Central memory CD8-positive, alpha-beta T cell (primary cell): ENCODE results near the gene EFCC1.

Experiments used
- ATAC-seq: fragments of 150-1000 bp; cut with Tn5 transposase; replicated peaks from 2 replicates; pipeline ENCODE4 v1.10.0; 2022; ENCODE audit warnings: mild to moderate bottlenecking, moderate FRiP score, moderate number of reproducible peaks; ENCODE audit not compliant: poor library complexity, severe bottlenecking; ENCODE audit errors: extremely low read depth
- DNase-seq, 2 donors: peaks; one replicate each; pipeline ENCODE4 v3.0.0; 2021; ENCODE audit warnings: low spot score in 2 of 2
- H3K27ac Mint-ChIP-seq: one replicate; pipeline ENCODE4 v1.8.0; 2022; ENCODE audit warnings: low read depth, mild to moderate bottlenecking, moderate library complexity, mixed read lengths
- H3K27me3 Mint-ChIP-seq: one replicate; pipeline ENCODE4 v1.8.0; 2022; ENCODE audit warnings: mixed read lengths
- H3K36me3 Mint-ChIP-seq: one replicate; pipeline ENCODE4 v1.8.0; 2022; ENCODE audit warnings: mild to moderate bottlenecking, moderate library complexity, mixed read lengths; ENCODE audit not compliant: insufficient read depth
- H3K4me1 Mint-ChIP-seq: one replicate; pipeline ENCODE4 v1.8.0; 2022; ENCODE audit warnings: mixed read lengths
- H3K4me3 Mint-ChIP-seq: one replicate; pipeline ENCODE4 v1.8.0; 2022; ENCODE audit warnings: mild to moderate bottlenecking, moderate library complexity, mixed read lengths
- H3K9me3 Mint-ChIP-seq: one replicate; pipeline ENCODE4 v1.8.0; 2022; ENCODE audit warnings: mixed read lengths

The EFCC1 gene

GRCh38 chr3:128997486-128998133, 3.5 kb upstream of the EFCC1 start:
- Mint-ChIP-seq H3K27me3 (peaks cover 35% of the 10 kb centered on the region), H3K27ac (no peak overlapping the region), H3K36me3 (peaks cover 5% of the 10 kb centered on the region), H3K4me3 (no peak overlapping the region), H3K4me1 (peaks cover 22% of the 10 kb centered on the region), H3K9me3 (no peaks in the 10 kb centered on the region)
- DNase-seq (no peak), ATAC-seq (no peak)

GRCh38 chr3:128998561-128998960, 2.5 kb upstream of the EFCC1 start:
- ATAC-seq (no peak), DNase-seq (no peak)
- Mint-ChIP-seq H3K27me3 (peaks cover 44% of the 10 kb centered on the region), H3K27ac (no peak overlapping the region), H3K9me3 (no peaks in the 10 kb centered on the region), H3K4me1 (peaks cover 26% of the 10 kb centered on the region), H3K36me3 (peaks cover 5% of the 10 kb centered on the region), H3K4me3 (no peak overlapping the region)

GRCh38 chr3:128999102-128999501, 2.0 kb upstream of the EFCC1 start:
- Mint-ChIP-seq H3K4me1 (peaks cover 22% of the 10 kb centered on the region), H3K36me3 (peaks cover 3% of the 10 kb centered on the region), H3K27ac (no peak overlapping the region), H3K9me3 (no peaks in the 10 kb centered on the region), H3K4me3 (no peak overlapping the region), H3K27me3 (peaks cover 46% of the 10 kb centered on the region)
- ATAC-seq (no peak), DNase-seq (no peak)

GRCh38 chr3:129000742-129001100, 383 bp upstream of the EFCC1 start:
- H3K4me1 Mint-ChIP-seq = peaks cover 24% of the 10 kb centered on the region
- H3K27ac Mint-ChIP-seq = no peak overlapping the region
- H3K4me3 Mint-ChIP-seq = peak overlapping the region; percentile 50
- peaks cover 46% of the 10 kb centered on the region for H3K27me3 Mint-ChIP-seq
- H3K36me3 Mint-ChIP-seq = no peaks in the 10 kb centered on the region
- no peaks in the 10 kb centered on the region for H3K9me3 Mint-ChIP-seq
- ATAC-seq (no peak), DNase-seq (no peak)

GRCh38 chr3:129001806-129002572, 885 bp downstream of the EFCC1 start:
- Mint-ChIP-seq H3K27ac (no peak overlapping the region), H3K4me3 (peak overlapping the region; percentile 49), H3K4me1 (peaks cover 24% of the 10 kb centered on the region), H3K36me3 (no peaks in the 10 kb centered on the region), H3K27me3 (peaks cover 46% of the 10 kb centered on the region), H3K9me3 (no peaks in the 10 kb centered on the region)
- no peak for DNase-seq
- no peak for ATAC-seq

GRCh38 chr3:129002573-129003569, 1.8 kb downstream of the EFCC1 start:
- no peak for ATAC-seq
- no peaks in the 10 kb centered on the region for H3K9me3 Mint-ChIP-seq
- no peak for DNase-seq
- no peaks in the 10 kb centered on the region for H3K36me3 Mint-ChIP-seq
- H3K27me3 Mint-ChIP-seq = peaks cover 46% of the 10 kb centered on the region
- H3K27ac Mint-ChIP-seq = no peak overlapping the region
- peaks cover 24% of the 10 kb centered on the region for H3K4me1 Mint-ChIP-seq
- H3K4me3 Mint-ChIP-seq = peak overlapping the region; percentile 49

GRCh38 chr3:129003578-129004112, 2.5 kb downstream of the EFCC1 start:
- H3K36me3 Mint-ChIP-seq = no peaks in the 10 kb centered on the region
- peak overlapping the region; percentile 49 for H3K4me3 Mint-ChIP-seq
- ATAC-seq (peak; percentile 66), DNase-seq (no peak)
- no peaks in the 10 kb centered on the region for H3K9me3 Mint-ChIP-seq
- peaks cover 42% of the 10 kb centered on the region for H3K27me3 Mint-ChIP-seq
- no peak overlapping the region for H3K27ac Mint-ChIP-seq
- H3K4me1 Mint-ChIP-seq = peaks cover 24% of the 10 kb centered on the region

- no peaks in the 10 kb centered on the region for H3K36me3 Mint-ChIP-seq
- H3K4me1 Mint-ChIP-seq = peaks cover 24% of the 10 kb centered on the region
- DNase-seq = no peak
- no peaks in the 10 kb centered on the region for H3K9me3 Mint-ChIP-seq
- ATAC-seq = no peak
- no peak overlapping the region for H3K4me3 Mint-ChIP-seq
- H3K27me3 Mint-ChIP-seq = peaks cover 31% of the 10 kb centered on the region
- H3K27ac Mint-ChIP-seq = peak overlapping the region; percentile 29
Observed at GRCh38 chr3:129004639-129005295, 3.7 kb downstream of the EFCC1 start.

GRCh38 chr3:129005526-129006303, 4.6 kb downstream of the EFCC1 start:
- ATAC-seq (no peak), DNase-seq (no peak)
- Mint-ChIP-seq H3K36me3 (no peaks in the 10 kb centered on the region), H3K9me3 (no peaks in the 10 kb centered on the region), H3K4me3 (no peak overlapping the region), H3K27ac (peak overlapping the region; percentile 29), H3K4me1 (peaks cover 24% of the 10 kb centered on the region), H3K27me3 (peaks cover 22% of the 10 kb centered on the region)

GRCh38 chr3:129006864-129007263, 5.8 kb downstream of the EFCC1 start:
- no peak overlapping the region for H3K4me3 Mint-ChIP-seq
- no peak for ATAC-seq
- H3K4me1 Mint-ChIP-seq = peaks cover 24% of the 10 kb centered on the region
- H3K36me3 Mint-ChIP-seq = no peaks in the 10 kb centered on the region
- H3K9me3 Mint-ChIP-seq = no peaks in the 10 kb centered on the region
- peaks cover 19% of the 10 kb centered on the region for H3K27me3 Mint-ChIP-seq
- H3K27ac Mint-ChIP-seq = no peak overlapping the region
- DNase-seq = no peak

- no peaks in the 10 kb centered on the region for H3K9me3 Mint-ChIP-seq
- peaks cover 9% of the 10 kb centered on the region for H3K27me3 Mint-ChIP-seq
- ATAC-seq (no peak), DNase-seq (no peak)
- no peaks in the 10 kb centered on the region for H3K36me3 Mint-ChIP-seq
- no peak overlapping the region for H3K27ac Mint-ChIP-seq
- H3K4me1 Mint-ChIP-seq = peaks cover 16% of the 10 kb centered on the region
- H3K4me3 Mint-ChIP-seq = no peak overlapping the region
Observed at GRCh38 chr3:129007792-129008191, 6.7 kb downstream of the EFCC1 start.
